ENCODE measurements around the gene GTPBP3.

The GTPBP3 gene

GRCh38 chr19:17307876-17308377, 29.4 kb upstream of the GTPBP3 start:
- intact Hi-C loops (cut with DNase I) = loop anchor here (5.0 kb wide), 1 partner anchor 41 kb away; the partner anchor contains the start of gene BABAM1
- DNase-seq = no peak

GRCh38 chr19:17309198-17309964, 28.0 kb upstream of the GTPBP3 start, which contains the start of gene DDA1:
Gene DDA1, plus strand, starts transcription at chr19:17309563. Its CDS starts 92 bp downstream, at chr19:17309655.
- intact Hi-C loops (cut with DNase I) = loop anchor here (1.0 to 5.0 kb wide), 2 partner anchors 25 to 42 kb away; partner anchors contain the start of genes ANO8 and BABAM1
- DNase-seq = peak; percentile 98 to 100 (median 99)

GRCh38 chr19:17309965-17310461, 27.3 kb upstream of the GTPBP3 start:
- intact Hi-C loops (cut with DNase I) = loop anchor here (1.0 to 5.0 kb wide), 2 partner anchors 24 to 43 kb away; partner anchors contain the start of genes ANO8 and BABAM1
- DNase-seq = no peak

GRCh38 chr19:17311455-17312188, 25.7 kb upstream of the GTPBP3 start:
- no peak for DNase-seq
- intact Hi-C loops (cut with DNase I) = no loop called here

DNA sequence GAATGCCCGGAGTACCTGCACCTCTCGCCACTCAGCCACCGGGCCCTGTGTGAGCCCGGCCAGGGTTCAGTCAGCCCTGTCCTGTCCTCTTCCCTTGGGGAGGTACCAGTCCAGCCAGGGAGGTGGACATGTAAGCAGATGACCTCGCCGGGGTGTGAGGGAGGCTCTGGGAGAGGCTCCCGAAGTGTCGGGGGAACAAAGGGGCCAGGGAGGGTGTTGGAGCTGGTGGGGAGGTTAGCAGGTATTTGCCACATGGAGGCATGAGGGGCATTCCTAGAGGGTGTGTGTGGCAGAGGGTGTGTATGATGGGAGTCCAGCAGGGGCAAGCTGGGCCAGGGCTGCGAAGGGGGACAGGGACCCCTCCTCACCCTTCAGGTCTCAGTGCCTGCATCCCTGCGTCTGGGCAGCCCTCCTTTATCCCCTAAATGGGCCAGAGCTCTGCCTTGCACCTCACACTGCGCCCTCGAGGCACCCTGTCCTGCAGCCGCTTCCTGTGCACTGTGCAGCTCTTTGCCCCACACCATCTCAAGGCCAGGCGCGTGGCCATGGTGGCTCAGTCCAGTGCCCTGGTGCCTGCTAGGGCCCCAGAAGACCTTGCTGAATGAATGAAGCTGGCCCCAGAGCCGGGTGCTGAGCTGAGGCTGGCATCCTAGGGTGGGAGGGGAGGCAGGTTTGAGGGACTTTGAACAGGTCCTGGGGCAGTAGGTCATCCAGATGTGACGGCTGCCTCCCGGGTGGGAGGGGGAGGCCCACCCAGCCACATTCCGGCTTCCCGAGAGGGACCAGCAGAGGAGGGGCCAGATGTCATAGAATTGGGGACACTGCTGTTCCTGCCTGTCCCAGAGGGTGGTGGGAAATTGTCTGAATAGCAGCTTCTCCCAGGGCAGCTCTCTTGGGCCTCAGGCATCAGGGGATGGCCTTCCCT, 24.9 kb upstream of the GTPBP3 start:
- no peak for DNase-seq
- intact Hi-C loops (cut with DNase I) = no loop called here

GRCh38 chr19:17314007-17314593, 23.3 kb upstream of the GTPBP3 start:
- intact Hi-C loops (cut with DNase I) = no loop called here
- no peak for DNase-seq

DNA sequence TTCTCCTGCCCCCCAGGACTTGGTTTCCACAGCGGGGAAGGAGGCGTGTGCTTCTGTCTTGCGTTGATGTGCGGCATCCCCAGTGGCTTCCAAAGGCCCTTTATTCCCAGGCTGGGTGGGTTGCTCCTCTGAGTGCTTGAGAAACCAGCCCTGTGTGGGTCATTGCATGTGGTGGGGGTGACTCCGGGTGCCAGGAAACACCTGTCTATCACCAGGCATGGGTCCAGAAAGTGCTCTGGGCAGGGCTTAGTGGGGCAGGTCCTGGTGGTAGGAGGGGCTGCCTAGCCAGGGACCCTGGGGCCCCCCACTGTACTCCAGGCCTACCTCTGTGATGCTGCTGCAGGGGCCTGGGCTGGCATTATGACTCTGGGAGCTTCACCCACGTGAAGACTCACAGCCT, 18.4 kb upstream of the GTPBP3 start:
- intact Hi-C loops (cut with DNase I) = no loop called here
- no peak for DNase-seq

DNA sequence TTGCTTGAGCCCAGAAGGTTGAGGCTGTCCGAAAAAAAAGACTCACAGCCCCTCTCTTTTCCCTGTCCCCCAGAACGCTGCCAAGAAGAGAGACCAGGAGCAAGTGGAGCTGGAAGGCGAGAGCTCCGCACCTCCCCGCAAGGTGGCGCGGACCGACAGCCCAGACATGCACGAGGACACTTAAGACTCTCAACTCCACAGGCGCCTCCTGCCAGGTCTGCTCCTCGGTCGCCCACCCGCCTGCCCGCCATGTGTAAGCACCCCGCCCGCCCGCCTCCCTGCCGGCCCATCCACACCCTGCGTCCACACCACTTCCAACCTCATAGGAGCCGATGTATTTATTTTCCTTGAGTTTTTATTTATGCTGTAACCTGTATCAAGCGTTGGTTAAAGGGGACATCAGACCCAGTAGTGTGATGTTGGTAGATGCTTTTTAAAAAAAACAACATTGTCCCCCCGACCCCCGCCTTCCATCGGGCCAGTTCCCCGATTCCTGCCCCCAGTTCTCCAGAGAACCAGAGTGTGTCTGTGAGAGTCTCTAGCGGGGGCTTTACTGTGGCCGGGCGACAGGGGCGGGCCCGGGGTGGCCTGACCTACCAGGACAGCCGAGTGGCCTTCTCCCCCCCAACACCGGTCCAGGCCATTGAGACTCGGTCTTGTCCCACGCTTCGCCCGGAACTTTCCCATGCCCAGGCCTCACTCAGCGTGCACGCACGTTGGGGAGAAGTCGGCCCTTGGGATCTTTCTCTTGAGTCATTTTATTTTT, 17.7 kb upstream of the GTPBP3 start:
- DNase-seq = no peak
- intact Hi-C loops (cut with DNase I) = no loop called here

DNA sequence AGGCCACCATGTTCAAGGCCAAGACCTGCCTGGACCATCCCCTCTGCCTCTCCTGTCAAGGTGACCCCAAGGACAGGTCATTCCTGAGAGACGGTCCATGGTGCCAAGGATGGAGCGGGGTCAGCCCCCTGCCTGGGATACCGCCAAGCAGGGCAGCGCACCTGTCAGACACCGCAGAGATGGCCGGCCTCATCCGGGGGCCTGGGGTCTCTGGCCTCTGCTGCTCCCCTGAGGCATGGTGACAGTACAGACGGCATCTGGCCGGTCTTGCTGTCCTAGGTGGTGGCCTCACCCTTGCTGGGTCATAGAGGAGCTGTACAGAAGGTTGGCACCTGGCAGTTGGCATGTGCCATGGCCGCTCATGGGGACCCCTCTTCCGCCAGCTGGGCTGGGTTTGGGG, 16.9 kb upstream of the GTPBP3 start:
- intact Hi-C loops (cut with DNase I) = no loop called here
- DNase-seq = no peak

- intact Hi-C loops (cut with DNase I) = no loop called here
Observed at GRCh38 chr19:17321655-17322489, 15.5 kb upstream of the GTPBP3 start.

DNA sequence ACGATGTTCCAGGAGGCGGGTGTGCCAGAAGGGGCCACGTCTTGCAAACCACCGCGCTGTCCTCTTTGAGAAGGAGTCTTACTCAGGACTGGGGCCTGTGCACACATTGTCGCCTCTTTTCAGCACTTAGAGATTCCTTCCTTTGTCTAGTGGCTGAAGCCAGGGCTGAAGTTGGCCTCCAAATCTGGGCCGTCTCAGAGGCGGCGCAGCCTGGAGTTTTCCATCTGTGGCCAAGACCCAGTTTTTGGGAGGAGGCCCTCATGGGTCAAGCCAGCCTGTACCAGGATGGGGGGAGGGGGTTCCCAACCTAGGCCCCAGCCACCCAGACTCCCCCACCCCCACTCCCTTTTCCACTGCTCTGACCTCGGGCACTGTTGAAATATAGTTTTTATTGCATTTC, 14.5 kb upstream of the GTPBP3 start:
- peak in 2 of 10 donors; percentile 37 to 60 for DNase-seq
- intact Hi-C loops (cut with DNase I) = no loop called here

More at GRCh38 chr19:17321655-17322489, 15.5 kb upstream of the GTPBP3 start:
- DNase-seq = no peak

DNA sequence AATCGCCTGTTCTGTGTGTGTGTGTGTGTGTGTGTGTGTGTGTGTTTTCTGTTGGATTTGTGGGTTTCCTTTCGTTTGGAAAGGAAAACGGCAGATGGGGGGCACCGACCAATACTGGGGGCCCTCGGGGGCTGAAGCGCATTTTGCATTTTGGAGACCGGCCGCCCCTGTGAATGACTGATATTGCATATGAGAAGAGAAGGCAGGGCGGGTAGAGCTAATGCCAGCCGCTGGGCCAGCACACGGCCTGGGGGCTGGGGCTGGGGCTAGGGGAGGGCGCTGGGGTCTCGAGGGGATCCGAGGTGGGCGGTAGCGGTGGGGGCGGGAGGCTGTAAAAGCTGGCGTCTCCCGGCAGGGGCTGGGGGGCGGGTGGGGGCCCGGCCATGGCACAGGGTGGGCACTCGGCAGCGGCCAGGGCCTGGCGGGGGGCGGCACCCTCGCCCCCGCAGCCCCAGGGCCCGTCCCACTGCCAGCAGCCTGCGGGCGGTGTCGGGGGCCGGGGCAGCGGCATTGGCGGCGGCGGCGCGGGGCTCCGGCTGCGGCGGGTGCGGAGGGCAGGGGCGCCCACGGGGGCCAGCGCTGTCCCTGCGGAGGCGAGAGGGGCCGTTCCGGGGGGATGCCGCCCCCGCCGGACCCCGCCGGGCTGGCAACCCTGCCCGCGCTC, 13.9 kb upstream of the GTPBP3 start:
- intact Hi-C loops (cut with DNase I) = no loop called here
- no peak for DNase-seq

- intact Hi-C loops (cut with DNase I) = no loop called here
- DNase-seq = no peak
Observed at GRCh38 chr19:17323964-17324332, 13.4 kb upstream of the GTPBP3 start.

- intact Hi-C loops (cut with DNase I) = no loop called here
- DNase-seq = no peak
Observed at GRCh38 chr19:17324357-17325114, 12.8 kb upstream of the GTPBP3 start.

DNA sequence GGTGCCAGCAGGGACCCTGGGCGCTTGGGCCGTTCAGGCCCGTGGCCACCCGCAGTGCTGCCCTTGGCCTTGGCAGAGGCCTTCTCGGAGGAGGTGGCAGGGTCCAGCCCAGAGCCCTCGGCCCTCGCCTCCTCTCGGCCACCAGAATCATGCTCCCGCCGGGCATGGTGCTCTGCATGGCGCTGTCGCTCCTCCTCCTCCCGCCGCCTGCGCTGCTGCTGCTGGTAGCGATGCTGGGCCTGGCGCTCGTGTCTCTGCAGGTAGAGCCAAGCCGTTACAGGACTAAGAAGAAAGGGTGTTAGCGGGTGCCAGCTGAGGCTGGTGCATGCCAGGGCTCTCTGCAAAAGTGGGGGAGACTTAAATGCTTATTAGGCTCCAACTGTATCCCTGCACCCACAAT, 12.2 kb upstream of the GTPBP3 start:
- intact Hi-C loops (cut with DNase I) = no loop called here
- DNase-seq = peak in 1 of 10 donors; percentile 85

DNA sequence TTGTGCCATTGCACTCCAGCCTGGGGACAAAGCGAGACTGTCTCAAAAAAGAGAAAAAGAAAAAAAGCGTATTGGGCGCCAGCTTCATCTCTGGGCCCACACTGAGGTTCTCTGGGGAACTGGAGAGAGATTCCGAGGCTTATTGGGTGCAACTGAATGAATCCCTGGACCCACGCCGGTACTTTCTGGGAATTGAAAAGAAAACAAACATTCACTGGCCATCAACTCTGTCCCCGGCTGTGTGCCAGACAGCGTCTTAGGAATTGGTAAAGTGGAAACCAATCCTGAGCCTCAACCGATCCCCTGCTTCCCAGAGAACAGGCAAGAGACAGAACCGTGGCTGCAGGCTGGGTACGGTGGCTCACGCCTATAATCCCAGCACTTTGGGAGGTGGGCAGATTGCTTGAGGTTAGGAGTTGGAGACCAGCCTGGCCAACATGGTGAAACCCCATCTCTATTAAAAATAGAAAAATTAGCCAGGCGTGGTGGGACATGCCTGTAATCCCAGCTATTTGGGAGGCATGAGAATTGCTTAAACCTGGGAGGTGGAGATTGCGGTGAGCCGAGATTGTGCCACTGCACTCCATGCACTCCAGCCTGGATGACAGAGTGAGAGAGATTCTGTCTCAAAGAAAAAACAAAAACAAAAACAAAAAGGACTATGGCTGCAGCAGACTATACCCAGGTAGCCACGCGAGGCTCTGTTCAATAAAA, 11.3 kb upstream of the GTPBP3 start:
- DNase-seq = peak in 5 of 10 donors; percentile 38 to 61 (median 56)
- intact Hi-C loops (cut with DNase I) = no loop called here
